ENCODE measurements around the gene CAMTA1. TPM values are rescaled to one million over a fixed set of nuclear protein-coding genes. Genes with fewer than 3 reads are reported as not detected.

CAMTA1 gene
- total RNA-seq, 3 donors from 2014 or later = 73.4 to 114 (median 82.6) TPM

DNA sequence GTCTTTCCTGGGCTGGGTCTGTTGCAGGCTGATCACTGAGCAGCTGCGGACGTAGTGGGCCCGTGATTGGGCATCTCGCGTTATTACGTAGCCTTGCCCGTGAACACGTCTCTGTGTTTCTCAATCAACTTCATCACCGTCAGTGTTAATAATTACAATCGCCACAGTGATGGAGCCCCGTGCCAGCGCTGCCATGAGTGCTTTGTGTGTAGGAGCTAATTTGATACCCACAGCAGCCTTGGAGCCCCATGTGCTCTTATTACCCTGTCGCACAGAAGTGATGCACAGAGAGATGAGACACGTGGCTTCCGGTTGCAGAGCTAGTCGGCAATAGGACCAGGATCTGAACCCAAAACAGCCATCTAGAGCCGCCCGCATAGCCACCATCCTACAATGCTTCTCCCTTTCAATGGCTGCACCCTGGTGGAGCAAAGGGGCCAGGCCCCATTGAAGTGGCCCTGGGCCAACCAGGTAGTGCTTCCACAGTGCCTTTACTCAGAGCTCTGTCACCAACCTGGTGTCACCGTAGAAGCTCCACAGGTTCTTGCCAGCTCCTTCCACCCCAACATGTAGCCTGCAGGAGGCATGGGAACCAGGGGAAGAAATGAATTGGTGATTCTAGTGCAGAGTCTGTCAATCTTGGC, 587.3 kb downstream of the CAMTA1 start:
- H3K36me3 ChIP-seq (ENCODE audit: low read depth) = no peaks in the 10 kb centered on the region
- intact Hi-C loops (cut with DNase I, micrococcal nuclease) = no loop called here

GRCh38 chr1:7373251-7373650, 588.0 kb downstream of the CAMTA1 start:
- ATAC-seq (no peak), DNase-seq (no peak)
- Histone ChIP-seq H3K4me3 (no peak overlapping the region), H3K36me3 (ENCODE audit: low read depth) (no peaks in the 10 kb centered on the region), H3K9me3 (no peaks in the 10 kb centered on the region), H3K4me1 (ENCODE audit: low read depth) (no peaks in the 10 kb centered on the region)
- intact Hi-C loops (cut with DNase I, micrococcal nuclease) = no loop called here
- TF ChIP-seq, protein P1, sequence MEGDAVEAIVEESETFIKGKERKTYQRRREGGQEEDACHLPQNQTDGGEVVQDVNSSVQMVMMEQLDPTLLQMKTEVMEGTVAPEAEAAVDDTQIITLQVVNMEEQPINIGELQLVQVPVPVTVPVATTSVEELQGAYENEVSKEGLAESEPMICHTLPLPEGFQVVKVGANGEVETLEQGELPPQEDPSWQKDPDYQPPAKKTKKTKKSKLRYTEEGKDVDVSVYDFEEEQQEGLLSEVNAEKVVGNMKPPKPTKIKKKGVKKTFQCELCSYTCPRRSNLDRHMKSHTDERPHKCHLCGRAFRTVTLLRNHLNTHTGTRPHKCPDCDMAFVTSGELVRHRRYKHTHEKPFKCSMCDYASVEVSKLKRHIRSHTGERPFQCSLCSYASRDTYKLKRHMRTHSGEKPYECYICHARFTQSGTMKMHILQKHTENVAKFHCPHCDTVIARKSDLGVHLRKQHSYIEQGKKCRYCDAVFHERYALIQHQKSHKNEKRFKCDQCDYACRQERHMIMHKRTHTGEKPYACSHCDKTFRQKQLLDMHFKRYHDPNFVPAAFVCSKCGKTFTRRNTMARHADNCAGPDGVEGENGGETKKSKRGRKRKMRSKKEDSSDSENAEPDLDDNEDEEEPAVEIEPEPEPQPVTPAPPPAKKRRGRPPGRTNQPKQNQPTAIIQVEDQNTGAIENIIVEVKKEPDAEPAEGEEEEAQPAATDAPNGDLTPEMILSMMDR (IDR thresholded peaks at IDR 0.05) = no peak

More for the DNA sequence above, 587.3 kb downstream of the CAMTA1 start:
- H3K9me3 ChIP-seq = no peaks in the 10 kb centered on the region
- no peak overlapping the region for H3K4me3 ChIP-seq
- no peaks in the 10 kb centered on the region for H3K4me1 ChIP-seq (ENCODE audit: low read depth)
- ATAC-seq (no peak), DNase-seq (no peak)
- TF ChIP-seq, protein P1 (IDR thresholded peaks at IDR 0.05) = no peak

GRCh38 chr1:7373876-7374562, 588.8 kb downstream of the CAMTA1 start:
- no peak for DNase-seq

GRCh38 chr1:7374563-7375160, 589.4 kb downstream of the CAMTA1 start:
- no peaks in the 10 kb centered on the region for H3K4me1 ChIP-seq (ENCODE audit: low read depth)
- TF ChIP-seq, protein P1 (IDR thresholded peaks at IDR 0.05) = no peak
- H3K36me3 ChIP-seq (ENCODE audit: low read depth) = no peaks in the 10 kb centered on the region
- intact Hi-C loops (cut with DNase I, micrococcal nuclease) = no loop called here
- H3K4me3 ChIP-seq = no peak overlapping the region
- no peak for ATAC-seq
- no peak for DNase-seq
- H3K9me3 ChIP-seq = no peaks in the 10 kb centered on the region

More at GRCh38 chr1:7373876-7374562, 588.8 kb downstream of the CAMTA1 start:
- Histone ChIP-seq H3K4me1 (ENCODE audit: low read depth) (no peaks in the 10 kb centered on the region), H3K36me3 (ENCODE audit: low read depth) (no peaks in the 10 kb centered on the region), H3K9me3 (no peaks in the 10 kb centered on the region), H3K4me3 (no peak overlapping the region)
- TF ChIP-seq, protein P1 (IDR thresholded peaks at IDR 0.05) = no peak
- ATAC-seq = no peak
- intact Hi-C loops (cut with DNase I, micrococcal nuclease) = no loop called here

DNA sequence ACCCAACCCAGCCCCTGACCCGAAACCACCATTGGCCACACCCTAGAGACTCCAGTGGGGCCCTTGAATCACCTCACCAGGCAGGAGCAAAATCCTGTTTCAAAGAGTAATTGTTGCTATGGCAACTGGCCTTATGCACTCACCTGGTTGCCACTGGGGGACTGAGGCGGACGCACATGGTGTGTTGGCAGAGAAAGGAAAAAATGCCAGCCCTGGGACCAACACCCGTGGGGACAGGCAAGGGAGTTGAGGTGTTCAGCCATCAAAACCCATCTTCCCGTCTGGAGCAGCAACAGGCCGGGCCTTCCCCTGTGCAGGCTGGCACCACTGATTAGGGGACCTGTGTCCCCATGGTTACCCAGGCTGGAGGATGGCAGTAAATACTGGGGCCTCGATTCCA, 590.1 kb downstream of the CAMTA1 start:
- no peak overlapping the region for H3K4me3 ChIP-seq
- no peaks in the 10 kb centered on the region for H3K4me1 ChIP-seq (ENCODE audit: low read depth)
- no peaks in the 10 kb centered on the region for H3K9me3 ChIP-seq
- DNase-seq (no peak), ATAC-seq (no peak)
- no peaks in the 10 kb centered on the region for H3K36me3 ChIP-seq (ENCODE audit: low read depth)
- TF ChIP-seq, protein P1 (IDR thresholded peaks at IDR 0.05) = no peak
- intact Hi-C loops (cut with DNase I, micrococcal nuclease) = no loop called here

All from mucosa of descending colon (tissue), 3 donors.